Activated T-helper 1 cell treated with anti-CD3 and anti-CD28 coated beads, Interleukin-12 subunit alpha, Interleukin-12 subunit beta, Interleukin-2, Interleukin-4 antibody, amounts not matched to agents 30 ng/mL and 10 ng/mL and 1 ng/mL, durations not matched to agents 14 hours and 24 hours and 36 hours (primary cell): ENCODE results near the gene ULK2. TPM values are rescaled to one million over a fixed set of nuclear protein-coding genes. Genes with fewer than 3 reads are reported as not detected.
"Not testable (repeated sequence)": the region's sequence is repeated elsewhere in the genome, so short reads cannot be mapped to it uniquely, and the experiment has no call there.

Experiments used
- DNase-seq: peaks from one replicate; pipeline ENCODE4 v3.0.0; 2021; ENCODE audit warnings: low spot score
- H3K27ac Mint-ChIP-seq: one replicate; pipeline ENCODE4 v1.8.0; 2021; ENCODE audit warnings: mild to moderate bottlenecking, mixed read lengths
- H3K27me3 Mint-ChIP-seq: one replicate; pipeline ENCODE4 v1.8.0; 2022; ENCODE audit warnings: mild to moderate bottlenecking, moderate library complexity, mixed read lengths; ENCODE audit not compliant: insufficient read depth
- H3K36me3 Mint-ChIP-seq: one replicate; pipeline ENCODE4 v1.8.0; 2021; ENCODE audit warnings: low read depth, mixed read lengths
- H3K4me1 Mint-ChIP-seq: one replicate; pipeline ENCODE4 v1.8.0; 2021; ENCODE audit warnings: low read depth, mixed read lengths
- H3K4me3 Mint-ChIP-seq: one replicate; pipeline ENCODE4 v1.8.0; 2021; ENCODE audit warnings: mild to moderate bottlenecking, moderate library complexity, mixed read lengths
- H3K9me3 Mint-ChIP-seq: one replicate; pipeline ENCODE4 v1.8.0; 2021; ENCODE audit warnings: mixed read lengths
- intact Hi-C: fragments of 100-400 bp; cut with micrococcal nuclease; formaldehyde crosslinking; loops from one replicate; pipeline ENCODE4 v1.15.1; 2024
- total RNA-seq: library from RNA; stranded (reverse); gene quantifications from 2 replicates; pipeline ENCODE4 v1.2.3, GENCODE V29; 2022

The ULK2 gene
- total RNA-seq, 1 donor from 2014 or later: 18.6 TPM

- Mint-ChIP-seq H3K36me3 (peaks cover 10% of the 10 kb centered on the region), H3K9me3 (no peaks in the 10 kb centered on the region), H3K27ac (peak overlapping the region; percentile 48), H3K4me3 (peak overlapping the region; percentile 7), H3K4me1 (peaks cover 42% of the 10 kb centered on the region), H3K27me3 (no peaks in the 10 kb centered on the region)
- peak; percentile 14 for DNase-seq
- intact Hi-C loops: no loop called here
These were observed 95.6 kb downstream of the ULK2 start for GRCh38 chr17:19771971-19772630.

DNA sequence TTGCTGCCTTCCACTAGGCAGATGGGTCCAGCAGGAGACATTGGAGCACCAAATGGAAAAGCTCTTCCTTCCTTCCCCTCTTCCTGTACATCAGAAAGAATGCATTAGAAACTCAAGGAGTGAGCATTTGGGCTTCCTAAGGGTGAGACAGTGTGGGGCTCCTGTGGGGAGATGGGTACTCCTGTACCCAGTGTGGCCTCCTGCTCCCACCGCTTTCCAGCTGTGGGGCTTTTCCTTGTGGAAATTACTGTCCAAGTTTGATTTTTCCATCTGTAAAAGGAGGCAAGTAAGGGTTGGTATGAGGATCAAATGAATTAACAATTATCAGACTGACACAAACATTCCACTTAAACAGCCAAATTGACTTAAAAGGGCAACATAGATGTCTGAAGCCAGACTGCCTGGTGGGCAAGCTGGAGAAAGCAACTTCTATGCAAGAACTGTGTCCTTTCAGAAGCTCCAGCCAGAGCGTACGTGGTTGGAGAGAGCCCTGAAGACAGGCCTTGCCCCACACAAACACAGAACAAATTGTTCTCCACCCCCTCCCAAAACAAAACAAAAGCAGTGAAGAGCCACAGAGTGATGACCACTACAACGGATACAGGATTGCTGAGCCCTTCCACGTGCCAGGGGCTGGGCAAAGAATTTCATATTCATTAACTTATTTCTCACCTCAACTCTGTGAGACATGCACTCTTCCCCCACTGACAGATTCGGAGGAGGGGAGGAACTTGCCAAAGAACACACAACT lies 96.6 kb downstream of the ULK2 start:
- H3K9me3 Mint-ChIP-seq: no peaks in the 10 kb centered on the region
- H3K27me3 Mint-ChIP-seq: no peaks in the 10 kb centered on the region
- DNase-seq: no peak
- intact Hi-C loops: no loop called here
- peak overlapping the region; percentile 17 for H3K4me3 Mint-ChIP-seq
- peak overlapping the region; percentile 49 for H3K27ac Mint-ChIP-seq
- H3K4me1 Mint-ChIP-seq: peaks cover 49% of the 10 kb centered on the region
- H3K36me3 Mint-ChIP-seq: peaks cover 10% of the 10 kb centered on the region

DNA sequence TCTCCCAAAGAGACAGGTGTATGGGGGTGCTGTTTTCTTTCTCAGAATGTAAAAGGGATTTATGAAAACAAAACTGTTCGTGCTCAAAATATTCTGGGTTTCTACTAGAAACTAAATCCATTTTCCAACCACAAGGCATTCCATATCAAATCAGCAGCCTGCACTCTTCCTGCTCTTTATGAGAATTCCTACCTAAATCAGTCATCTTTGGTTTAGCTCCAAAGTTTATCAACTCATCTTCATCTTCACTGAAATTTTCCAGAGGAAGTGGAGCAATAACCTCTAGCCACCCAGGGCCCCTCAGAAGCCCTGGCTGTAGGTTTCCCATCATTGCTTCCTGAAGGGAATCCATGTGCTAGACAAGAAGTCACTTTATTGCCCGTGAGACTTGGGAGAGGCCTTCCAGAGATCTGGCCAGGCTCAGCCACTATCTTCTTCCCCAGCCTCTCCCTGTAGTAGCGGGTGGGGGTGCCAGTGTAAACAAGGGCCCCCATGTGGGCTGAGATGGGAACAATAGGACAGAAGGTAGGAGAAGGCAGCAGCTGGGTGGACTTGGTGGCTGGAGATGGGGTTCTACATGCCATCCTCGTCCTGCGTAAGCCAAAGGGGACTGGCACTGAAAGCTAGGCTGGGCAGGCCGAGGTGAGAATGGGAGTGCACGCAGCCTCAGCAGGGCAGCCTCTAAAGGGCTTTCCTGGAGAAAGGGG lies 97.6 kb downstream of the ULK2 start:
- intact Hi-C loops: loop anchor here (5.0 kb wide), 2 partner anchors 97 to 393 kb away; partner anchors contain the start of genes MAPK7 and ULK2
- Mint-ChIP-seq H3K4me3 (no peak overlapping the region), H3K4me1 (peaks cover 49% of the 10 kb centered on the region)

GRCh38 chr17:19768046-19768782 lies 99.5 kb downstream of the ULK2 start:
- Mint-ChIP-seq H3K4me3 (no peak overlapping the region), H3K4me1 (peaks cover 49% of the 10 kb centered on the region), H3K27me3 (no peaks in the 10 kb centered on the region), H3K9me3 (no peaks in the 10 kb centered on the region), H3K36me3 (peaks cover 10% of the 10 kb centered on the region), H3K27ac (peak overlapping the region; percentile 70)
- DNase-seq: no peak
- intact Hi-C loops: loop anchor here (1.0 to 5.0 kb wide), 3 partner anchors 99 to 391 kb away; partner anchors contain the start of genes ALDH3A2, MAPK7 and ULK2

More for the DNA sequence above, 97.6 kb downstream of the ULK2 start:
- Mint-ChIP-seq H3K9me3 (no peaks in the 10 kb centered on the region), H3K36me3 (peaks cover 10% of the 10 kb centered on the region), H3K27ac (peak overlapping the region; percentile 61), H3K27me3 (no peaks in the 10 kb centered on the region)
- no peak for DNase-seq

DNA sequence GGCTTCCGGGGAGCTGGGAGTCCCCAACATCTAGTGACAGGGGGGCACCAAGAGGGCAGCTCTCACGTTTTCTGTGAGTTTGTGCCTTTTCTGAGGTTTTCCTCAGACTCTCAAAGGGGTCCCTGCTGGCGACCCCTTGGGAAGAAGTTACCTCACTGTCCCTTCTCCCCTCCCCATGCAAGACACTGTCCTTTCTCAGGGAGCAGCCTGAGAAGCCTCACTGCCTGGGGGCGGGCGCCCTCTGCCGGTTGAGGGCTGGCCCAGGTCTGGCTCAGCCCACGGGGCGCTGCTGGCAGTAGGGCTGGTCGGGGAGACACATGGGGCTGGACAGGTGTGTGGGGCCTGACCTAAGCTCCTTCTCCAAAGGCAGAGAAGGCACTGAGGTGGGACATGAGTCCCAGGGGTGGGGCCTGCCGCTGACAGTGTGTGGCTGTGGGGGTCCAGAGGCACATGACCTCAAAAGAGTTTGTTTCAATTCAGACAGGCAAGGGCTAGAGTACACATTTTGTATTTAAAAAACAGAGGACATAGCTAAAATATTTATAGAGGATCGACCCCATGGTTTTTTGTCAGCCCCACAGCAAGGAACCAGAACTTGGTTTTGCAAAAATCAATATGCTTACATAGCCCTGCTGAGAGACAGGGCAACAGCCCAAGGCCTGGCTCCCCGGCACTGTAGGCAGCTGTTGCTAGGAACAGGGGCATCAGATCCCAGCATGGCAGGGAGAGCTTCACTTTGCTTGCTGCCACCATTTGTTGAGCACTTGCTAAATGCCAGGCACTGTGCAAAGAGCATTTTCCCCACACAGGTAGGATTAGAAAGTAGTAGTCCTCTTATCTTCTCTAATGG lies 101.1 kb downstream of the ULK2 start:
- peaks cover 40% of the 10 kb centered on the region for H3K4me1 Mint-ChIP-seq
- intact Hi-C loops: loop anchor here (1.0 to 5.0 kb wide), 4 partner anchors 101 to 404 kb away; partner anchors contain the start of genes B9D1, MAPK7 and ULK2
- peaks cover 2% of the 10 kb centered on the region for H3K27me3 Mint-ChIP-seq
- peaks cover 10% of the 10 kb centered on the region for H3K36me3 Mint-ChIP-seq
- peak; percentile 67 for DNase-seq
- no peak overlapping the region for H3K4me3 Mint-ChIP-seq
- H3K27ac Mint-ChIP-seq: peak overlapping the region; percentile 2
- H3K9me3 Mint-ChIP-seq: no peaks in the 10 kb centered on the region

DNA sequence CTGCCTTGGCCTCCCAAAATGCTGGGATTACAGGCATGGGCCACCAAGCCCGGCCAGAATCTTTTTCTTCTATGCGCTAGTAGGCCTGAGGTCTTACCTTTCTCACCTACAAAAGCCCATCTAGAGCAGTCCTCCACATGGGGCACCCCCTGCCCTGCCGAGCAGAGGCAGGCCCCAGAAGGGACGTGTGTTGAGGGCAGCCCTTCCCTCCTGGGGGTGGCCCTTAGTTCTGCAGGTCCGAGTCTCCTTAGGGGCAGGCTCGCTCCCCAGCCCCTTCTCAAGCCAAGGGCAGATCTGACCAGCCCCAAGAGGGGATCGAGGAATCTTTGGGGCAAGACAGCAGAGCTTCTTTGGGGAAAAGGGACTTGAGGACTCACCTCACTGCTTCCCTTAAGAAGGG lies 101.7 kb downstream of the ULK2 start:
- Mint-ChIP-seq H3K27me3 (peaks cover 2% of the 10 kb centered on the region), H3K4me3 (no peak overlapping the region), H3K4me1 (peaks cover 34% of the 10 kb centered on the region), H3K27ac (no peak overlapping the region), H3K9me3 (no peaks in the 10 kb centered on the region), H3K36me3 (peaks cover 7% of the 10 kb centered on the region)
- no peak for DNase-seq
- intact Hi-C loops: loop anchor here (1.0 to 5.0 kb wide), 4 partner anchors 101 to 404 kb away; partner anchors contain the start of genes B9D1, MAPK7 and ULK2

- H3K4me1 Mint-ChIP-seq: peaks cover 19% of the 10 kb centered on the region
- not testable (repeated sequence) for H3K9me3 Mint-ChIP-seq, H3K36me3 Mint-ChIP-seq, H3K27me3 Mint-ChIP-seq, H3K27ac Mint-ChIP-seq, H3K4me3 Mint-ChIP-seq, DNase-seq
- intact Hi-C loops: loop anchor here (2.0 kb wide), 1 partner anchor 15 kb away; the partner anchor contains the start of gene ALDH3A1
These were observed 103.7 kb downstream of the ULK2 start for GRCh38 chr17:19763991-19764390.

GRCh38 chr17:19763416-19763815 lies 104.3 kb downstream of the ULK2 start:
- Mint-ChIP-seq H3K4me1 (peaks cover 17% of the 10 kb centered on the region), H3K27ac (no peak overlapping the region), H3K4me3 (no peak overlapping the region), H3K9me3 (no peaks in the 10 kb centered on the region), H3K27me3 (peaks cover 2% of the 10 kb centered on the region), H3K36me3 (no peaks in the 10 kb centered on the region)
- no peak for DNase-seq
- intact Hi-C loops: loop anchor here (2.0 kb wide), 1 partner anchor 15 kb away; the partner anchor contains the start of gene ALDH3A1

- Mint-ChIP-seq H3K4me1 (peaks cover 8% of the 10 kb centered on the region), H3K27me3 (peaks cover 2% of the 10 kb centered on the region), H3K9me3 (no peaks in the 10 kb centered on the region), H3K36me3 (no peaks in the 10 kb centered on the region), H3K4me3 (no peak overlapping the region), H3K27ac (no peak overlapping the region)
- peak; percentile 17 for DNase-seq
- intact Hi-C loops: loop anchor here (1.0 to 2.0 kb wide), 2 partner anchors 14 to 248 kb away; partner anchors contain the start of gene ALDH3A1
These were observed 105.2 kb downstream of the ULK2 start for GRCh38 chr17:19762515-19762961.

- H3K4me3 Mint-ChIP-seq: no peak overlapping the region
- no peaks in the 10 kb centered on the region for H3K36me3 Mint-ChIP-seq
- peaks cover 2% of the 10 kb centered on the region for H3K27me3 Mint-ChIP-seq
- no peak for DNase-seq
- H3K9me3 Mint-ChIP-seq: no peaks in the 10 kb centered on the region
- intact Hi-C loops: no loop called here
- no peaks in the 10 kb centered on the region for H3K4me1 Mint-ChIP-seq
- no peak overlapping the region for H3K27ac Mint-ChIP-seq
These were observed 107.0 kb downstream of the ULK2 start for GRCh38 chr17:19760746-19761145.
